ENCODE results near the gene MAPKAP1. TPM values are rescaled to one million over a fixed set of nuclear protein-coding genes. Genes with fewer than 3 reads are reported as not detected.

MAPKAP1 gene
- total RNA-seq, 2 donors from 2014 or later, result 62.1 to 78.9 TPM

GRCh38 chr9:125556046-125556721, 150.8 kb downstream of the MAPKAP1 start:
- DNase-seq (ENCODE audit: low spot score), result no peak
- peaks cover 0 to 22% of the 10 kb centered on the region in 2 donors for H3K4me1 ChIP-seq
- TF ChIP-seq CTCF (IDR thresholded peaks at IDR 0.05), result no peak
- no peak overlapping the region for H3K4me3 ChIP-seq
- no peaks in the 10 kb centered on the region for H3K27me3 ChIP-seq
- H3K27ac ChIP-seq, result peak overlapping the region in 1 of 2 donors; percentile 7
- H3K36me3 ChIP-seq, result peaks cover 3% of the 10 kb centered on the region
- no peaks in the 10 kb centered on the region for H3K9me3 ChIP-seq

GRCh38 chr9:125554726-125555125, 152.3 kb downstream of the MAPKAP1 start:
- Histone ChIP-seq H3K27ac (no peak overlapping the region), H3K27me3 (no peaks in the 10 kb centered on the region), H3K36me3 (peaks cover 3% of the 10 kb centered on the region), H3K9me3 (no peaks in the 10 kb centered on the region), H3K4me3 (no peak overlapping the region), H3K4me1 (peaks cover 0 to 36% of the 10 kb centered on the region in 2 donors)
- no peak for DNase-seq (ENCODE audit: low spot score)
- no peak for TF ChIP-seq CTCF (IDR thresholded peaks at IDR 0.05)

GRCh38 chr9:125551781-125552180, 155.2 kb downstream of the MAPKAP1 start:
- Histone ChIP-seq H3K4me3 (no peak overlapping the region), H3K36me3 (no peaks in the 10 kb centered on the region), H3K27ac (no peak overlapping the region), H3K27me3 (no peaks in the 10 kb centered on the region), H3K4me1 (peaks cover 0 to 62% of the 10 kb centered on the region in 2 donors), H3K9me3 (no peaks in the 10 kb centered on the region)
- TF ChIP-seq CTCF (IDR thresholded peaks at IDR 0.05), result no peak
- DNase-seq (ENCODE audit: low spot score), result no peak

- H3K36me3 ChIP-seq, result no peaks in the 10 kb centered on the region
- no peak for TF ChIP-seq CTCF (IDR thresholded peaks at IDR 0.05)
- peak overlapping the region in 1 of 2 donors; percentile 23 for H3K4me3 ChIP-seq
- no peaks in the 10 kb centered on the region for H3K27me3 ChIP-seq
- H3K9me3 ChIP-seq, result no peaks in the 10 kb centered on the region
- peak overlapping the region; percentile 72 to 76 for H3K27ac ChIP-seq
- peaks cover 0 to 60% of the 10 kb centered on the region in 2 donors for H3K4me1 ChIP-seq
- no peak for DNase-seq (ENCODE audit: low spot score)
Measured at GRCh38 chr9:125549891-125550885, 156.8 kb downstream of the MAPKAP1 start.

- DNase-seq (ENCODE audit: low spot score), result peak; percentile 69
- Histone ChIP-seq H3K9me3 (no peaks in the 10 kb centered on the region), H3K36me3 (no peaks in the 10 kb centered on the region), H3K4me3 (peak overlapping the region in 1 of 2 donors; percentile 23), H3K4me1 (peaks cover 0 to 67% of the 10 kb centered on the region in 2 donors), H3K27ac (peak overlapping the region; percentile 72 to 76), H3K27me3 (no peaks in the 10 kb centered on the region)
- TF ChIP-seq CTCF (IDR thresholded peaks at IDR 0.05), result no peak
Measured at GRCh38 chr9:125549465-125549871, 157.5 kb downstream of the MAPKAP1 start.

All from right atrium auricular region (tissue), 2 donors.